Measurements from ENCODE around the gene BCOR.
A peak's percentile ranks its signal among the peaks of the same experiment; 100 is the strongest.

The BCOR gene

GRCh38 chrX:40076750-40077575 is 20.8 kb downstream of the BCOR start:
- Mint-ChIP-seq H3K36me3 (ENCODE audit: low read depth) (peaks cover 45% of the 10 kb centered on the region), H3K27ac (peak overlapping the region in 1 of 3 experiments; percentile 28), H3K4me3 (no peak overlapping the region), H3K27me3 (ENCODE audit: low read depth) (no peaks in the 10 kb centered on the region), H3K4me1 (peaks cover 48% of the 10 kb centered on the region), H3K9me3 (peaks cover 4% of the 10 kb centered on the region)
- TF ChIP-seq, protein P1, sequence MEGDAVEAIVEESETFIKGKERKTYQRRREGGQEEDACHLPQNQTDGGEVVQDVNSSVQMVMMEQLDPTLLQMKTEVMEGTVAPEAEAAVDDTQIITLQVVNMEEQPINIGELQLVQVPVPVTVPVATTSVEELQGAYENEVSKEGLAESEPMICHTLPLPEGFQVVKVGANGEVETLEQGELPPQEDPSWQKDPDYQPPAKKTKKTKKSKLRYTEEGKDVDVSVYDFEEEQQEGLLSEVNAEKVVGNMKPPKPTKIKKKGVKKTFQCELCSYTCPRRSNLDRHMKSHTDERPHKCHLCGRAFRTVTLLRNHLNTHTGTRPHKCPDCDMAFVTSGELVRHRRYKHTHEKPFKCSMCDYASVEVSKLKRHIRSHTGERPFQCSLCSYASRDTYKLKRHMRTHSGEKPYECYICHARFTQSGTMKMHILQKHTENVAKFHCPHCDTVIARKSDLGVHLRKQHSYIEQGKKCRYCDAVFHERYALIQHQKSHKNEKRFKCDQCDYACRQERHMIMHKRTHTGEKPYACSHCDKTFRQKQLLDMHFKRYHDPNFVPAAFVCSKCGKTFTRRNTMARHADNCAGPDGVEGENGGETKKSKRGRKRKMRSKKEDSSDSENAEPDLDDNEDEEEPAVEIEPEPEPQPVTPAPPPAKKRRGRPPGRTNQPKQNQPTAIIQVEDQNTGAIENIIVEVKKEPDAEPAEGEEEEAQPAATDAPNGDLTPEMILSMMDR (IDR thresholded peaks at IDR 0.05; ENCODE audit: unreplicated experiment in 3 of 3), result no peak

DNA sequence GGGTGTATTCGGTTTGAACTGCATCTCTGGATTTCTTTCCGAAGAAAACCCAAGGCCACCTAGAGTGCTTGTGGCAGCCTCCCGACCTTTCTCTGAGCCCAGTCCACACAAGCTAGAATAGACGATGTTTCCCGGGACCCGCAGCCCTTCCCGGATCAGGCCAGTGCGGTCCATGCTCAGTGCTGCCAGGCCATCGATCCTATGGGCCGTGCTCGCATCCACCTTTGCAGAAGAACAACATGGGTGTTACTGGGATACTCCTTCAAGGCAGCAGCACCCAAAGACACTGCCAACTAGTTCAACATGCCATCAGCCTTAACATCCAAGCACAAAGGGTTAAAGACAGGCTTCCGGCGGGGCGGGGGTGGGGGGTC is 22.8 kb downstream of the BCOR start:
- Mint-ChIP-seq H3K4me1 (peaks cover 31% of the 10 kb centered on the region), H3K27me3 (ENCODE audit: low read depth) (no peaks in the 10 kb centered on the region), H3K36me3 (ENCODE audit: low read depth) (peaks cover 66% of the 10 kb centered on the region), H3K4me3 (no peak overlapping the region), H3K9me3 (peaks cover 6% of the 10 kb centered on the region), H3K27ac (no peak overlapping the region)
- TF ChIP-seq, protein P1 (IDR thresholded peaks at IDR 0.05; ENCODE audit: unreplicated experiment in 3 of 3), result no peak

GRCh38 chrX:40074080-40074958 is 23.4 kb downstream of the BCOR start:
- H3K9me3 Mint-ChIP-seq, result peaks cover 6% of the 10 kb centered on the region
- H3K4me1 Mint-ChIP-seq, result peaks cover 25% of the 10 kb centered on the region
- H3K27me3 Mint-ChIP-seq (ENCODE audit: low read depth), result no peaks in the 10 kb centered on the region

DNA sequence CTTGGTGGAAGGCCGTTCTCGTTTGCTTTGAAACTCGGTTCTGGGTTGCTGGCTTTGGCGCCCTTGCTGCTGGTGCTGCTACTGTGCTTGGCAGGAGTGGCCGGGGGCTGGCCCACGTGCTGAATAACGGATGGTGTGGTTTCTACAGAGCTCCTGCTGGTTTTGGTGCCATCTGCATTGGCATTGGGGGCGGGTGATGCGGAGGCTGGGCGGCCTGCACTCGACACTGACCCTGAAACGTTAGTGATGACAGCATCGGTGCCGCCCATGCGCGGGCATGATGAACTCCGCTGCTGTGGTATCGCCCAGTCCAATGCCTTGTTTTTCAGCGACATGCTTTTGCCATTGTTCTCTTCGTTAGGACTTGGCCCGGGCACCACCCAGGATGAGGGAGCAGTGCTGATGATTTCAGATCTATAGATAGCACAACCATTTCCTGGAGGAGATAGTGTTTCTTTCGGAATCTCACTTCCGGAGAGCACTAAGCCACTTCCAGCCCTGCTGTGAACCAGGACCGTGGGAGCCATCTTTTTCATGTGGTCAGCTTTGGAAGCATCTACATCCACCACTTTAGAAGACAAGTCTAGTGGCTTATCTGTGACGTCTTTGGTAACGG is 24.2 kb downstream of the BCOR start:
- Mint-ChIP-seq H3K4me3 (no peak overlapping the region), H3K9me3 (peaks cover 6% of the 10 kb centered on the region), H3K27ac (no peak overlapping the region), H3K4me1 (peaks cover 19% of the 10 kb centered on the region), H3K27me3 (ENCODE audit: low read depth) (no peaks in the 10 kb centered on the region), H3K36me3 (ENCODE audit: low read depth) (peaks cover 80% of the 10 kb centered on the region)
- TF ChIP-seq, protein P1 (IDR thresholded peaks at IDR 0.05; ENCODE audit: unreplicated experiment in 3 of 3), result no peak

More at GRCh38 chrX:40074080-40074958, 23.4 kb downstream of the BCOR start:
- H3K4me3 Mint-ChIP-seq, result peak overlapping the region in 1 of 3 experiments; percentile 17
- TF ChIP-seq, protein P1 (IDR thresholded peaks at IDR 0.05; ENCODE audit: unreplicated experiment in 3 of 3), result no peak
- no peak overlapping the region for H3K27ac Mint-ChIP-seq
- peaks cover 72% of the 10 kb centered on the region for H3K36me3 Mint-ChIP-seq (ENCODE audit: low read depth)

- H3K9me3 Mint-ChIP-seq, result peaks cover 6% of the 10 kb centered on the region
- peaks cover 9% of the 10 kb centered on the region for H3K4me1 Mint-ChIP-seq
- H3K4me3 Mint-ChIP-seq, result no peak overlapping the region
- TF ChIP-seq, protein P1 (IDR thresholded peaks at IDR 0.05; ENCODE audit: unreplicated experiment in 3 of 3), result no peak
- H3K27ac Mint-ChIP-seq, result no peak overlapping the region
- H3K27me3 Mint-ChIP-seq (ENCODE audit: low read depth), result no peaks in the 10 kb centered on the region
- H3K36me3 Mint-ChIP-seq (ENCODE audit: low read depth), result peaks cover 93% of the 10 kb centered on the region
Measured at GRCh38 chrX:40072246-40072645, 25.5 kb downstream of the BCOR start.

Measured in nephron (organoid).